T-helper 2 cell treated with Interferon-gamma antibody and Interleukin-4, amounts not matched to agents 5 μg/mL and 100 μg/mL, for 36 hours (primary cell): ENCODE results near the gene EVC2.

Source experiments
- DNase-seq: peaks from one replicate; pipeline ENCODE4 v3.0.0; 2021; ENCODE audit warnings: low spot score
- H3K27ac Mint-ChIP-seq: one replicate; pipeline ENCODE4 v1.8.0; 2021; ENCODE audit warnings: mild to moderate bottlenecking, mixed read lengths
- H3K27me3 Mint-ChIP-seq: one replicate; pipeline ENCODE4 v1.8.0; 2021; ENCODE audit warnings: low read depth, mixed read lengths
- H3K36me3 Mint-ChIP-seq: one replicate; pipeline ENCODE4 v1.8.0; 2021; ENCODE audit warnings: low read depth, mixed read lengths
- H3K4me1 Mint-ChIP-seq: one replicate; pipeline ENCODE4 v1.8.0; 2021; ENCODE audit warnings: low read depth, mixed read lengths
- H3K4me3 Mint-ChIP-seq: one replicate; pipeline ENCODE4 v1.8.0; 2022; ENCODE audit warnings: mild to moderate bottlenecking, moderate library complexity, mixed read lengths
- H3K9me3 Mint-ChIP-seq: one replicate; pipeline ENCODE4 v1.8.0; 2021; ENCODE audit warnings: mixed read lengths

EVC2 gene

GRCh38 chr4:5750052-5750945 lies 41.9 kb upstream of the EVC2 start:
- Mint-ChIP-seq H3K4me3 (no peak overlapping the region), H3K9me3 (no peaks in the 10 kb centered on the region), H3K36me3 (no peaks in the 10 kb centered on the region), H3K27me3 (no peaks in the 10 kb centered on the region), H3K4me1 (no peaks in the 10 kb centered on the region), H3K27ac (no peak overlapping the region)
- DNase-seq, result no peak

GRCh38 chr4:5749568-5749967 lies 41.2 kb upstream of the EVC2 start:
- H3K27ac Mint-ChIP-seq, result no peak overlapping the region

GRCh38 chr4:5747738-5748375 lies 39.5 kb upstream of the EVC2 start:
- no peak for DNase-seq
- Mint-ChIP-seq H3K36me3 (no peaks in the 10 kb centered on the region), H3K4me3 (no peak overlapping the region), H3K4me1 (no peaks in the 10 kb centered on the region), H3K27ac (no peak overlapping the region), H3K27me3 (no peaks in the 10 kb centered on the region), H3K9me3 (no peaks in the 10 kb centered on the region)

More at GRCh38 chr4:5749568-5749967, 41.2 kb upstream of the EVC2 start:
- Mint-ChIP-seq H3K27me3 (no peaks in the 10 kb centered on the region), H3K9me3 (no peaks in the 10 kb centered on the region), H3K36me3 (no peaks in the 10 kb centered on the region), H3K4me1 (no peaks in the 10 kb centered on the region), H3K4me3 (no peak overlapping the region)
- DNase-seq, result no peak

- Mint-ChIP-seq H3K27ac (no peak overlapping the region), H3K27me3 (no peaks in the 10 kb centered on the region), H3K4me1 (no peaks in the 10 kb centered on the region), H3K36me3 (no peaks in the 10 kb centered on the region), H3K9me3 (no peaks in the 10 kb centered on the region), H3K4me3 (no peak overlapping the region)
- DNase-seq, result no peak
These were observed 38.7 kb upstream of the EVC2 start for GRCh38 chr4:5746829-5747737.

DNA sequence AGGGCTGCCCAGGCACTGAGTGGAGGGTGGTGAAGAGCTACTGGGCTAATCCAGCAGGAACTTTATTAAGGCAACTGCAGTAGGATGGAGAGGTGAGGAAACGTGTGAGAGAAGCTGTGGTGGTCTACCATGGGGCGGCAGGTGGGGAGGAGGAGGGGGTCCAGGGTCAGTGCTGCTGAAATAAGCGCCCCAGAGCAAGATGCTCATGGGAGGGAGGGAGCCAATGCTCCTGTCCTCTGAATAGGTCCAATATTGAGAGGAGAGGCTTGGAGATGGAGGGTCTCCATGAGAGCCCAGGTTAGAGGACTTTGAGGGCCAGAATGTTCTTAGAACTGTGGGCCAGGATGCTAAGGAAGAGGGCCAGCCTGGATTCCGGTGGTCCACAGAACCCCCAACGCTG lies 37.9 kb upstream of the EVC2 start:
- Mint-ChIP-seq H3K4me3 (no peak overlapping the region), H3K36me3 (no peaks in the 10 kb centered on the region), H3K27me3 (no peaks in the 10 kb centered on the region), H3K27ac (no peak overlapping the region), H3K9me3 (no peaks in the 10 kb centered on the region), H3K4me1 (no peaks in the 10 kb centered on the region)
- DNase-seq, result no peak

DNA sequence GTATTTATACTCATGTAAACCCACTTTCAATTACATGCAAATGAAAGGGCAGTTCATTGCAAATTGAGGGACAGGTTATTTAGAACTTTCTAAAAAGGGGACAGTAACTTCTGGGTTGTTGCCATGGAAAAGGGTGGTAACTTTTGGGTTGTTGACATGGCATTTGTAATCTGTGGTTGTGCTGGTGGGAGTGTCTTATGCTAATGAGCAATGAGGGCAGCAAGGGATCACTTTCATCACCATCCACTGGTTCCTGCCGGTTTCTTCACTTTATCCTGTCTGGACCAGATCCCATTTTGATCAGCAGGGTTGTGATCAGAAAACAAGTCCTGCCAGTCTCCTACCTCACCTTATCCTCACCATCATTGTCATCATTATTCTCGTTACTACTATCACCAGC lies 34.6 kb upstream of the EVC2 start:
- Mint-ChIP-seq H3K27ac (no peak overlapping the region), H3K27me3 (no peaks in the 10 kb centered on the region), H3K9me3 (no peaks in the 10 kb centered on the region), H3K4me1 (no peaks in the 10 kb centered on the region), H3K4me3 (no peak overlapping the region), H3K36me3 (no peaks in the 10 kb centered on the region)
- no peak for DNase-seq

DNA sequence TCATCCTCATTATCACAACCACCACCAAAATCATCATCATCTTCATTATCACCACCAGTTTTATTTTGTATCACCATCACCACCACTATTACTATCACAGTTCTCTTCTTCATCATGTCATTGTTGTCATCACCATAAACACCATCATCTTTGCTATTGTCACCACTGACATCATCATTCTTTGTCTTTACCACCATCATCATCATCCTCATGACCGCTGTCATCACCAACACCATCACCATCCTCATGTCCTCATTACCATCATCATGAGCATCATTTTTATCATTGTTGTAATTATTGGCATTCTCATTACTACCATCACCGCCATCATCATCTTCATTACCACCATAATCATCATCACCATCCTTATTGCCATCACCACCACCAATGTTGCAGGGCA lies 34.0 kb upstream of the EVC2 start:
- no peak for DNase-seq
- Mint-ChIP-seq H3K4me3 (no peak overlapping the region), H3K27me3 (no peaks in the 10 kb centered on the region), H3K27ac (no peak overlapping the region), H3K4me1 (no peaks in the 10 kb centered on the region), H3K36me3 (no peaks in the 10 kb centered on the region), H3K9me3 (no peaks in the 10 kb centered on the region)

GRCh38 chr4:5738061-5738460 lies 29.7 kb upstream of the EVC2 start:
- no peaks in the 10 kb centered on the region for H3K9me3 Mint-ChIP-seq
- no peak overlapping the region for H3K27ac Mint-ChIP-seq
- no peaks in the 10 kb centered on the region for H3K4me1 Mint-ChIP-seq

GRCh38 chr4:5735463-5735862 lies 27.1 kb upstream of the EVC2 start:
- Mint-ChIP-seq H3K9me3 (no peaks in the 10 kb centered on the region), H3K27ac (no peak overlapping the region), H3K36me3 (no peaks in the 10 kb centered on the region), H3K27me3 (no peaks in the 10 kb centered on the region), H3K4me3 (no peak overlapping the region), H3K4me1 (no peaks in the 10 kb centered on the region)
- DNase-seq, result no peak

More at GRCh38 chr4:5738061-5738460, 29.7 kb upstream of the EVC2 start:
- DNase-seq, result no peak
- Mint-ChIP-seq H3K27me3 (no peaks in the 10 kb centered on the region), H3K36me3 (no peaks in the 10 kb centered on the region), H3K4me3 (no peak overlapping the region)

GRCh38 chr4:5734853-5735252 lies 26.5 kb upstream of the EVC2 start:
- no peaks in the 10 kb centered on the region for H3K4me1 Mint-ChIP-seq
- no peak overlapping the region for H3K4me3 Mint-ChIP-seq
- no peak overlapping the region for H3K27ac Mint-ChIP-seq
- H3K9me3 Mint-ChIP-seq, result no peaks in the 10 kb centered on the region
- no peaks in the 10 kb centered on the region for H3K27me3 Mint-ChIP-seq
- H3K36me3 Mint-ChIP-seq, result no peaks in the 10 kb centered on the region
- no peak for DNase-seq

- Mint-ChIP-seq H3K27me3 (no peaks in the 10 kb centered on the region), H3K36me3 (no peaks in the 10 kb centered on the region), H3K4me3 (no peak overlapping the region), H3K4me1 (no peaks in the 10 kb centered on the region), H3K9me3 (peaks cover 9% of the 10 kb centered on the region), H3K27ac (no peak overlapping the region)
- DNase-seq, result no peak
These were observed 23.8 kb upstream of the EVC2 start for GRCh38 chr4:5732158-5732557.

DNA sequence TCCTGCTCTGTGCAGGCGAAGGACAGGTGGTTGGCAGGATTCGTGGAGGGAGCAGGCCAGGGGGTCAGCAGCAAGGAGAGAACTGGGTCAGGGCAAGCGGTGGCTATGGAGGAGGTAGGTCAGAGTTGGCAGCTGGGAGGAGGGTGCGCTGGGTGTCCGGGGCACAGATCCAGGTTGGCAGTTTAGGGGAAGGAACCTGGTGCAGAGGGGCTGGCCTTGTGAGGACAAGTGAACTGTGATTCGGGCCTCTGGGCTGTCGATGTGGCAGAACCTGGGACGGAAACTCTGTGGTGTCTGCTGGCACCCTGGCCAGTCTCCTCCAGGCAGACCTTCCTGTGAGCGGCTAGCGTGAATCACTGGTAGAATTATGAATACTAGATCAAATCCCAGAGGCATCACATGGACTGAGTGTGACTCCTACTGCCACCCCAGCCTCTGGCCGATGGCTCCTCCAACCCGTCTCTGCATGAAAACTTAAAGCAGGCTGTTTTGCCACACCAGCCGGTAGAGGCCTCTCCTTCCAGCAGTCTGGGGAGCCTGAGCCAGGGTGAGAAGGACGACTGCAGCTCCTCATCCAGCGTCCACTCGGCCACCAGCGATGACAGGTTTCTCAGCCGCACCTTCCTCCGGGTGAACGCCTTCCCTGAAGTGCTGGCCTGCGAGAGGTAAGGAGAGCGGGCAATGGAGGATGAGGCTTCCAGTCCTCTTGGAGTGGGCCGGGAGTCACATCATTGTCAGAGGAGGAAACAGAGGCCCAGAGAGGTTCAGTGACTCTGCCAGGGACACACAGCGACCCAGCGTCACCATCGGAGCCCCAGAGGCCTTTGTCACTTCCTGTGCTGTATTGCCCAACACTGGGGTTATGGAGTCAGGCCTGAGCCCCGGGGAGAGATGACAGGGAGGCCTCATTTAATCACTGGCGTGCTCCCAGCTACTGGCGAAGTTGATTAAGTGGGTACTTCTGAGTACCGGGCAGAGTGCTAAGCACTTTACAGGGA lies 22.9 kb upstream of the EVC2 start:
- H3K9me3 Mint-ChIP-seq, result peaks cover 9% of the 10 kb centered on the region
- no peak overlapping the region for H3K4me3 Mint-ChIP-seq
- no peak for DNase-seq
- H3K36me3 Mint-ChIP-seq, result no peaks in the 10 kb centered on the region
- no peaks in the 10 kb centered on the region for H3K4me1 Mint-ChIP-seq
- no peaks in the 10 kb centered on the region for H3K27me3 Mint-ChIP-seq
- H3K27ac Mint-ChIP-seq, result no peak overlapping the region

GRCh38 chr4:5730436-5730835 lies 22.1 kb upstream of the EVC2 start:
- Mint-ChIP-seq H3K4me1 (no peaks in the 10 kb centered on the region), H3K9me3 (peaks cover 16% of the 10 kb centered on the region), H3K4me3 (no peak overlapping the region), H3K27me3 (no peaks in the 10 kb centered on the region), H3K27ac (no peak overlapping the region), H3K36me3 (no peaks in the 10 kb centered on the region)
- DNase-seq, result no peak
